Measurements from ENCODE around the gene C17orf78.
"Not testable (repeated sequence)": the region's sequence is repeated elsewhere in the genome, so short reads cannot be mapped to it uniquely, and the experiment has no call there.

Gene C17orf78

GRCh38 chr17:37375706-37376105, at the start of gene C17orf78:
TSS of gene C17orf78 (plus strand) at chr17:37375985. CDS start at chr17:37376093, 108 bp downstream.
- DNase-seq (ENCODE audit: low spot score): no peak

GRCh38 chr17:37327341-37328090, 48.3 kb upstream of the C17orf78 start:
- DNase-seq (ENCODE audit: low spot score): no peak

DNA sequence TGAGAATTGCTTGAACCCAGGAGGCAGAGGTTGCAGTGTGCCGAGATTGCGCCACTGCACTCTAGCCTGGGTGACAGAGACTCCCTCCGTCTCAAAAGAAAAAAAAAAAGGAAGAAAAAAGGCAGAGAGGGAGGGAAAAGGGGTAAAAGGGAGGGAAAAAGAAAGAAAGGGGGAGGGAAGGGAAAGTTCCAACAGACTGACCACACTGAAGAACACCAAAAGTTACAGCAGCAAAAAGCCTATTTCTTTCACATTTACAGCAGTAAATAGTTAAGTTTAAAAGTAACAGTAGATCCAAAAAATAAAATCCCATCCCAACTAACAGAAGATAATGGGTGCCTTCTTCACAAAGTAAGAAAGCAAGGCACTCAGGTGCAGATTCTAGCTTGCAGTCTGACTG, 36.9 kb upstream of the C17orf78 start:
- no peak for DNase-seq (ENCODE audit: low spot score)

DNA sequence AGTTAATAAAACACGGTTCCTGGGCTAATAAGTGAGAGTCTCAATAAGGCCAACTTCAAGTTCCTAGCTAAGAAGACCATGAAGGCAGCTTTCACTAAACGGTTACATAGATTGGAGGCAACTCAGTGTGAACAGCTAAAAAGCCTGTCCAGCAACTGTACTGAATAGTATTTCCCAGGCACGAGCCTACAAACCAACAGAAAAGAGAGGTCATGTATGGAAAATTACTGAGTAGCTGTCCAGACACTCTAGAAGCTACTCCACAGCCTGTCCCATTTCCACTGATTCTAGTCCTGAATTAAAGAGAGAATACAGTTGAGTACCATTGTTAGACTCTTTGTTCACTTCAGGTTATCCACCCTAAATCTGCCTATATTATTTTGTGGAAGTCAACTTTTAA, 36.5 kb upstream of the C17orf78 start:
- no peak for DNase-seq (ENCODE audit: low spot score)

- DNase-seq (ENCODE audit: low spot score): no peak
Measured at GRCh38 chr17:37340804-37341203, 35.0 kb upstream of the C17orf78 start.

- DNase-seq (ENCODE audit: low spot score): no peak
Measured at GRCh38 chr17:37342589-37342988, 33.2 kb upstream of the C17orf78 start.

DNA sequence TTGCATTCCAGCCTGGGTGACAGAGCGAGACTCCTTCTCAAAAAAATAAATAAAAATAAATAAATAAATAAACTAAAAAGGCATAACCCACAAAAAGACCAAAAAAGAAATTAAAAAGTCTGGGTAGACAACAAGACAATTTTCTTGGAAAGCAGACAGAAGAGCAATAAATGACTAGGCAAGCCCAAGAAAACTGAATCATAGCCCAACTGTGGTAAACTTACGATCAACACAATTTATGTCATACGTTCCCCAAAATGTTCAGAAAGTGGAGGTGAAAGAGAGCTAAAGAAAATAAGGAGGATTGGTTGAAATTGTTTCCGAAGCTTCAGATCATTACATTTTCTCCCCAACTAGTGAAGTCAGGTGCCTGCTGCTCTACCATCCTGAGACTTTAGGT, 31.3 kb upstream of the C17orf78 start:
- no peak for DNase-seq (ENCODE audit: low spot score)

GRCh38 chr17:37346863-37347402, 28.9 kb upstream of the C17orf78 start:
- not testable (repeated sequence) for DNase-seq (ENCODE audit: low spot score)

- not testable (repeated sequence) for DNase-seq (ENCODE audit: low spot score)
Measured at GRCh38 chr17:37356796-37357569, 18.8 kb upstream of the C17orf78 start.

DNA sequence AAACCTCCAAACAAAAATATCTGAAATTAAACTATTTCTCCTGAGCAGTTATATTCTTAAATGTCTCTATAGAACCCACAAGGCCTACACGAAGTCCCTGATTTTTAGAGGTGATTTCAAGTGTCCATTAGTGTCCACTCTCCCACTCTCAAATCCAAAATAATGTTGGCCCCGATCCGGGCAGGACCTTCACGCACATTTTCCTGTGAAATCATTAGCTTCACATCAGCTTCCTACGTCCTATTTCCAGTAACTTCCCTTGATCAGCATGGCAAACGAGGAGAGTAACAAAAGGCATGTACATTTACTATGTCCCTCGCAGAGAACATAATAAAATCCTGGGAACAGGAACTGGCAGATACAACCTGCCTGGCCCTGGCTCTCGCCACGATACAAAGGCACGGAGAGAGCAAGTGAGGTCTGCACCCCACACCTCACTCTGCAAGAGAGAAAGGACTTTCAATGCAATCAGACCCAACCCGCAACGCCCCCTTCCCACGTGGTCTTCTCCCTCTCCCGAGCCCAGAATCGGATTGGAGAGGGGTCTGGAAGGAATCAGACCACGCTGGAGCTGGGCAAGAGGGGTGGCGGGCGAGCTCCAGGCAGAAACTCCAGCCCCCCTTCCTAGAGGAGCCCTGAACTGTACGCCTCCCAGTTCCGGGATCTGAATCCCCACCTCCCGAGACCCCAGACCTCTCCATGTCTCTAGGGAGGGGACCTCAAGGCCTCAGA, 17.5 kb upstream of the C17orf78 start:
- DNase-seq (ENCODE audit: low spot score): peak; percentile 80

DNA sequence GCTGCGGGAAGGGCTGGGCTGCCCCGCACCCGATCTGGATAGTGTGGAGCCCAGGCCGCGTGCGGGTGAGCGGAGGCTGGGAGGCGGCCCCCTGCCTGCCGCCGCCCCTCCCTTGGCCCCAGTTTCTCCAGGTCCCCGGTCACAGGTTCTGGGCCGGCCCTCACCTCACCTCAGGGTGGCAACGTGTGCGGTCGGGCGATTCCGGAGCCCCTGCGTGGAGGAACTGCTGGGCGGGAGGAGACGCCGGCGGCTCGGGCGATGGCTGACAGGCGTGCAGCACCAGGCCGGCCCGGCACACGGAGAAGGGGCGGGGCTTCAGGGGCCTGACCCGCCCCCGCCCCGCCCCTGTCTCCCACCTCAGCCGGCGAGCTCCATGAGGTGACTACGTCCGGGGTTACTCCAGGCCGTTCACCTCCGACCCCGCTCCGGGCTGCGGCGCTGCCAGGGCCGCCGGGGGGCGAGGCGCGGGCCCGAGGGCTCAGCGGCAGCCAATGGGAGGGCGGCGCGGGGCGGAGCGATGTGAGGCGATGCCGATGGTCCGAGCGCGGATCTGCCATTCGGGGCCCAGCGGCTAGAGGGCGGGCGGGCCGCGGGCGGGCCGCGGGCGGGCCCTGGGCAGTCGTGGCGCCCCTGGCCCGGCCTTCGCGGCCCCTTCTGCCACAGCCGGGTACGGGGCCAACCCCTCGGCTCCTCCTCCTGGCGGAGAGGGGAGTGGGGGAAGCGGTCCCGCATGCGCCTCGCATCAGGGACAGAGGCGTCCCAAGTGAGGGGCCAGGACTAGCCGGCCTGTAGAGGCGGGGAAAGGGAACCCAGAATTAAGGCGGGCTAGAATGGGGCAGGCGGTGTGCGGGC, 16.7 kb upstream of the C17orf78 start:
- DNase-seq (ENCODE audit: low spot score): peak; percentile 98

DNA sequence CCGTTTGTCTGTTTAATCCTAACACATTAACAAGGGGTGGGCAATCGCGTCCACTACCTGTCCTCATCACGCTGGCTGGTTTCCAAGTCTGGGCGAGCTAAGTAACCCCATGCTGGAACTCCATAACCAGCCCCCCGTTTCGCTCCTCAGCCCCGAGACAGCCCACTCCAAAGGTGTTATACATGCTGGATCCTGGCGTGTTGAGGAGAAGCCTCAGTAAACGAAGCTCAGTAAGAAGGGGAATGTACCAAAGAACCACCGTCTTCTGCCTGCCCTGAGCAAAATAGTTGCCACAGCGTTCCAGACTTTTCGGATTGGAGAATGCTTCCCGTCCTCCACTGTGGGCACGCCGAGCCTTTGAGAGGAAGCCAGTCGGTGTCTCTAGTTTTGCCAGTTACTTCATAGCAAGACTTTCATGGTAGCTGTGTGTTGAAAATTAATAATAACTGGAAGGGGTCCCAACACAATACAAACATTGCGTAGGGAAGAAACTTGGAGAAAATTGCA, 16.1 kb upstream of the C17orf78 start:
- no peak for DNase-seq (ENCODE audit: low spot score)

GRCh38 chr17:37360632-37361031, 15.2 kb upstream of the C17orf78 start:
- DNase-seq (ENCODE audit: low spot score): no peak

DNA sequence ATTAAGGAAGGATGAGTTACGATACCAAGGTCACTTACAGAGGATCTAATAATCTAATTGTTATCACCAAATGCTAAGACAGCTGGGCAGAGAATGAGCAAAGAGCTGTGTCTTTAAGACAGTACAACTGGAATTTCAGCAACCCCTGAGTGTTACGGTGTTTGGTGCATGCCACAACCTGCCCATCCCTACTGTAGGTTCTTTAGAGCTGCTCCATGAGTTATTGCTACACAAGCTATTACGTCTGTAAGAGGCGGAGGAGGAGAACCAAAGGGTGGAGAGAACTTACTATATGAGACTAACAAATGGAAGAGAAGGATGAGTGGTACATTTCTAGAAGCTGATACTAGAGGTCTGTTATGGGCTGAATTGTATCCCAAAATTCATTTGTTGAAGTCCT, 14.2 kb upstream of the C17orf78 start:
- DNase-seq (ENCODE audit: low spot score): no peak

GRCh38 chr17:37365589-37365988, 10.2 kb upstream of the C17orf78 start:
- DNase-seq (ENCODE audit: low spot score): no peak

- DNase-seq (ENCODE audit: low spot score): no peak
Measured at GRCh38 chr17:37368577-37368976, 7.2 kb upstream of the C17orf78 start.

GRCh38 chr17:37373530-37374159, 2.1 kb upstream of the C17orf78 start:
- DNase-seq (ENCODE audit: low spot score): peak; percentile 77

DNA sequence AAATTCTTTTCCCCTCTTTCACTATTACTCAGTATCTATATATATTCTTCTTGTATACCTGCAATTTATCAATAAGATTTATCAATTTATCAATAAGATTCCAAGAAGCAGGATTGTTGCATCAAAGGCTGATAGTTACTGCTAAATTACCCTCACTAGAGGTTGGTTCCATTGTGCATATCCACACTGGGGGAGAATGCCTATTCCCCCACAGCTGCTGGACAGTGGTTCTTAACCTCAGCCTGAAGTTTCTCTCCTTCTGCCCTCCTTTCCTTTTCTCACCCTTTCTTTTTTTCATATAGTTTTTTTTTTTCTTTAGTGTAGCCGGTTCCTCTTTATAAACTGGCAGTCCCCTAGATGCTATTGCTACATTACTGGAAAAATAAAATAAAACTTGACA, 6.3 kb downstream of the C17orf78 start:
- no peak for DNase-seq (ENCODE audit: low spot score)

DNA sequence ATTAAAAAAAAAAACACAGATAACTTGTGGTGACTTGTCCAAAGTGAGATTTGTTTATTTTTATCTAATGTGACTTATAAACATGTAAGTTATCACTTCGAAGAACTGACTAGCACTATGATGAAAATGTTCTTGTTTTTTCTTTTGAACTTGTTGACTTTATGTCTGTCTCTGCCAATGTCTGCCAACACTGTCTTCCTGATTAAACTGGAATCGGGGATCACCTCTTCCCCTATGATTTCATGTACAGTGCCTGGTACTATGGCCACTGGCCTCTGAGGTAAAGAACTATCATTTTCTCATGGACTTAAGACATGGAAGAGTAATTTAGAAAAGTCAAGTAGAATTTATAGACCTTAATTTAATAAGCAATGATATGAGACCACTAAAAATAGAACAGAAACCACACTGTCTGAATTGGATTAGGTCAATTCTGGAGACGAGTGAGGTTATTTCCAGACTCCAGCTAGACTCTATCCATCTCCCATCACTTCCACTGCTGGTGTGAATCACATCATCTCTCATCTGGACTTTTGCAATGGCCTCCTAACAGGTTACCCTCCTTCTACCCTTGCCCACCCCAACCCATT, 8.9 kb downstream of the C17orf78 start:
- DNase-seq (ENCODE audit: low spot score): no peak

GRCh38 chr17:37385474-37385990, 9.7 kb downstream of the C17orf78 start:
- DNase-seq (ENCODE audit: low spot score): no peak
